ENCODE measurements around the gene ADAMTS13. TPM values are rescaled to one million over a fixed set of nuclear protein-coding genes. Genes with fewer than 3 reads are reported as not detected.

ADAMTS13 gene
- total and polyA plus RNA-seq, 7 donors = 0.60 to 3.4 (median 0.82) TPM

DNA sequence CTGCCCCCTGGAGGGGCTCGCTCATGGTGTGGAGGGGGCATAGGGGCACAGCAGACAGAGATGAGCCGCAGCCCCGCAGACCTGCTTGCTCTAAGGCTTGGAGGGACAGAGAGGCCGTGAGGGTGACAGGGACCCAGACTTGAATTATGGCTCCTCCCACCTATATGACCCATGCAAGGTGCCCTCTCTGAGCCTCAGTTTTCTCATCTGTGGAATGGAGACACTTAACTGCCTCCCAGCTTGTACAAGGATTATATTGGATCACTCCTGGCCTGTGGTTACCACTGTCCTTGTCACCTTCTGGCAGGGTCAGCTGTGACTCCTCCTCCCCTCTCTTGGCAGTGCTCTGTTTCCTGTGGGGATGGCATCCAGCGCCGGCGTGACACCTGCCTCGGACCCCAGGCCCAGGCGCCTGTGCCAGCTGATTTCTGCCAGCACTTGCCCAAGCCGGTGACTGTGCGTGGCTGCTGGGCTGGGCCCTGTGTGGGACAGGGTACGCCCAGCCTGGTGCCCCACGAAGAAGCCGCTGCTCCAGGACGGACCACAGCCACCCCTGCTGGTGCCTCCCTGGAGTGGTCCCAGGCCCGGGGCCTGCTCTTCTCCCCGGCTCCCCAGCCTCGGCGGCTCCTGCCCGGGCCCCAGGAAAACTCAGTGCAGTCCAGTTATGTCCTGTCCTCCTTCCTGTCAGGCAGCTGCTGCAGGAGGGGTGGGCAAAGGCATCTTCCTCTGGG is 32.9 kb downstream of the ADAMTS13 start:
- H3K27me3 ChIP-seq = no peaks in the 10 kb centered on the region
- intact Hi-C loops (cut with DNase I) = no loop called here
- H3K4me1 ChIP-seq = peaks cover 0 to 9% (median 8%) of the 10 kb centered on the region in 4 donors
- H3K9me3 ChIP-seq = no peaks in the 10 kb centered on the region
- no peak for DNase-seq
- TF ChIP-seq POLR2AphosphoS5 (IDR thresholded peaks at IDR 0.05) (no peak), EP300 (IDR thresholded peaks at IDR 0.05) (no peak), CTCF (IDR thresholded peaks at IDR 0.05) (no peak), POLR2A (IDR thresholded peaks at IDR 0.05) (no peak)
- H3K4me3 ChIP-seq = no peak overlapping the region
- H3K36me3 ChIP-seq = no peaks in the 10 kb centered on the region
- H3K27ac ChIP-seq = no peak overlapping the region
- WGBS, 2 donors = 95 to 96% methylated on average over 20 of the region's 20 CpGs

DNA sequence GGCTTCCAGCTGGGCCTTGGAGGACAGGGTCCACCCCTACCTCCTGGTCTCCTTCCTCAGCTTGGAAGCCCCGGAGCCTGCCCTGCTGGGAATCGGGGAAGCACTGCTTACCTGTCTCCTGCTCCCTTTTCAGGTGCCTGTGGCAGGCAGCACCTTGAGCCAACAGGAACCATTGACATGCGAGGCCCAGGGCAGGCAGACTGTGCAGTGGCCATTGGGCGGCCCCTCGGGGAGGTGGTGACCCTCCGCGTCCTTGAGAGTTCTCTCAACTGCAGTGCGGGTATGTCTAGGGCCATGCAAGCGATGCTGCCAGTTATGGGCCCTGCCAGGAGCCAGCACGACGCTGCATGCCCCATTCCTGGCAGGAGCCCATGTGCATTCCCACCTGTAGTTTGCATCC is 33.8 kb downstream of the ADAMTS13 start:
- Histone ChIP-seq H3K27ac (no peak overlapping the region), H3K9me3 (no peaks in the 10 kb centered on the region), H3K27me3 (no peaks in the 10 kb centered on the region), H3K4me1 (peaks cover 0 to 17% (median 15%) of the 10 kb centered on the region in 4 donors), H3K36me3 (no peaks in the 10 kb centered on the region), H3K4me3 (no peak overlapping the region)
- DNase-seq = no peak
- TF ChIP-seq EP300 (IDR thresholded peaks at IDR 0.05) (no peak), POLR2AphosphoS5 (IDR thresholded peaks at IDR 0.05) (no peak), POLR2A (IDR thresholded peaks at IDR 0.05) (no peak), CTCF (IDR thresholded peaks at IDR 0.05) (no peak)
- intact Hi-C loops (cut with DNase I) = no loop called here
- WGBS, 2 donors = 95% methylated on average over 11 of the region's 11 CpGs

DNA sequence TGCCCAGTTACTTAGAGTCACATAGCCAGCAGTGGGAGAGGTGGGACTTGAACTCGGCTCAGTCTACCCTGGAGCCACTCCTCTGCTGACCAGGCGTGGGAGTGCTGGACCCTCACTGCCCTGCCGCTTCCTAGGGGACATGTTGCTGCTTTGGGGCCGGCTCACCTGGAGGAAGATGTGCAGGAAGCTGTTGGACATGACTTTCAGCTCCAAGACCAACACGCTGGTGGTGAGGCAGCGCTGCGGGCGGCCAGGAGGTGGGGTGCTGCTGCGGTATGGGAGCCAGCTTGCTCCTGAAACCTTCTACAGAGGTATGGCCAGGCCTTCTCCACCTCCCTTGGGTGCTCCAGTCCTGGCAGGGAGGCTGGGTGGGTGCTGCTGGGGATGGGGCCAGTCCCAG is 34.2 kb downstream of the ADAMTS13 start:
- no peaks in the 10 kb centered on the region for H3K27me3 ChIP-seq
- intact Hi-C loops (cut with DNase I) = no loop called here
- no peak for DNase-seq
- H3K9me3 ChIP-seq = no peaks in the 10 kb centered on the region
- no peak overlapping the region for H3K4me3 ChIP-seq
- no peak overlapping the region for H3K27ac ChIP-seq
- H3K4me1 ChIP-seq = peaks cover 0 to 21% (median 18%) of the 10 kb centered on the region in 4 donors
- H3K36me3 ChIP-seq = no peaks in the 10 kb centered on the region
- WGBS, 2 donors = 94 to 95% methylated on average over 9 of the region's 9 CpGs
- no peak for TF ChIP-seq EP300 (IDR thresholded peaks at IDR 0.05)
- no peak for TF ChIP-seq CTCF (IDR thresholded peaks at IDR 0.05)
- no peak for TF ChIP-seq POLR2AphosphoS5 (IDR thresholded peaks at IDR 0.05)
- no peak for TF ChIP-seq POLR2A (IDR thresholded peaks at IDR 0.05)

DNA sequence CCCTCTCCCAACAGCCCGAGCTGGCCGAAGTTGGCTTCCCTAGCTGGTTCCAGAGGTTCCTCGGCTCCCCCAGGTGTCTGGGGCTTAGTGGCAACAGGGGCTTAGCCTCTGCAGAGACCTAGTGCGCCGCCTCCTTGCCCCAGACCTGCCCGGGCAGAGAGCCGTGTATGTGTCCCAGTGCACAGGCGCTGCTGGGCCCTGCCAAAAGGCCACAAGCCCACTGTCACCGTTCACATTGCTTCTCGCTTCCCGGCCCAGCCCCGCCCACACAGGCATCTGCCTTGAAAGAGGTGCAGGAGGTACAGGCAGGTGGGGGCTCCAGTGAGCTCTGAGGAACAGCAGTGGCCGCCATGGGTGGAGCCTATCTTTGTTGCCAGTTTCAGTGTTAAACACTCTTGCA is 35.1 kb downstream of the ADAMTS13 start:
- no peaks in the 10 kb centered on the region for H3K9me3 ChIP-seq
- DNase-seq = no peak
- WGBS, 2 donors = 84 to 91% methylated on average over 13 of the region's 13 CpGs
- H3K27me3 ChIP-seq = no peaks in the 10 kb centered on the region
- no peaks in the 10 kb centered on the region for H3K36me3 ChIP-seq
- no peak overlapping the region for H3K4me3 ChIP-seq
- no peak for TF ChIP-seq EP300 (IDR thresholded peaks at IDR 0.05)
- intact Hi-C loops (cut with DNase I) = no loop called here
- no peak overlapping the region for H3K27ac ChIP-seq
- H3K4me1 ChIP-seq = peaks cover 0 to 21% (median 18%) of the 10 kb centered on the region in 4 donors

GRCh38 chr9:133457748-133458147 is 35.6 kb downstream of the ADAMTS13 start:
- TF ChIP-seq EP300 (IDR thresholded peaks at IDR 0.05) (no peak), POLR2AphosphoS5 (IDR thresholded peaks at IDR 0.05) (no peak), POLR2A (IDR thresholded peaks at IDR 0.05) (no peak), CTCF (IDR thresholded peaks at IDR 0.05) (no peak)
- 96% methylated on average over 11 of the region's 11 CpGs for WGBS, 2 donors
- no peak for DNase-seq
- H3K9me3 ChIP-seq = no peaks in the 10 kb centered on the region
- no peaks in the 10 kb centered on the region for H3K36me3 ChIP-seq
- no peak overlapping the region for H3K4me3 ChIP-seq
- intact Hi-C loops (cut with DNase I) = loop anchor here (2.0 kb wide), 2 partner anchors 39 to 81 kb away; partner anchors contain the start of genes REXO4, STKLD1 and SURF4
- H3K4me1 ChIP-seq = peaks cover 0 to 21% (median 18%) of the 10 kb centered on the region in 4 donors
- no peaks in the 10 kb centered on the region for H3K27me3 ChIP-seq
- no peak overlapping the region for H3K27ac ChIP-seq
